K562 (cell line): ENCODE measurements around the gene ALOX5. TPM values are rescaled to one million over a fixed set of nuclear protein-coding genes. Genes with fewer than 3 reads are reported as not detected.

ENCODE experiments used
- BCL6 ChIP-seq: fragments of 250-450 bp; sonication (Bioruptor Pico); IDR thresholded peaks from 2 replicates; pipeline ENCODE4 v1.4.0; 2020
- BMI1 ChIP-seq: fragments of 150-350 bp; IDR thresholded peaks from 2 replicates; pipeline ENCODE4 v1.6.1; 2014; ENCODE audit warnings: low read length
- CHCHD3 ChIP-seq: fragments of 250-450 bp; sonication (Bioruptor Pico); IDR thresholded peaks from 2 replicates; pipeline ENCODE4 v2.1.2; 2022; ENCODE audit warnings: mild to moderate bottlenecking
- EGR1 ChIP-seq: fragments of 450-650 bp; conservative IDR thresholded peaks from 2 replicates; pipeline ENCODE4 v1.6.1; 2017; ENCODE audit warnings: mild to moderate bottlenecking
- ETV5 ChIP-seq: sonication (generic); formaldehyde crosslinking; IDR thresholded peaks from 2 replicates; pipeline ENCODE4 v1.4.0; 2020; ENCODE audit warnings: low read depth, mild to moderate bottlenecking, missing genetic modification reagents
- HNRNPLL ChIP-seq: fragments of 200-400 bp; formaldehyde crosslinking; IDR thresholded peaks from 2 replicates; pipeline ENCODE4 v1.6.1; 2017; ENCODE audit warnings: low read length, low read depth, mild to moderate bottlenecking; ENCODE audit not compliant: poor library complexity, severe bottlenecking
- JUNB ChIP-seq: fragments of 450-650 bp; formaldehyde crosslinking; conservative IDR thresholded peaks from 2 replicates; pipeline ENCODE4 v1.4.0; 2020; ENCODE audit warnings: mild to moderate bottlenecking
- KHSRP ChIP-seq: fragments of 450-650 bp; IDR thresholded peaks from 2 replicates; pipeline ENCODE4 v1.6.1; 2017
- KLF13 ChIP-seq: fragments of 450-650 bp; IDR thresholded peaks from 2 replicates; pipeline ENCODE4 v1.6.1; 2016; ENCODE audit warnings: missing genetic modification characterization, low read depth, mild to moderate bottlenecking, missing compliant biosample characterization, moderate library complexity, borderline replicate concordance
- MCM2 ChIP-seq: fragments of 450-650 bp; IDR thresholded peaks from 2 replicates; pipeline ENCODE4 v1.6.1; 2017; ENCODE audit warnings: low read depth, mild to moderate bottlenecking
- MED1 ChIP-seq: sonication (generic); formaldehyde crosslinking; IDR thresholded peaks from 2 replicates; pipeline ENCODE4 v1.8.1; 2023; ENCODE audit warnings: missing genetic modification reagents, borderline replicate concordance
- MIER1 ChIP-seq: fragments of 450-650 bp; IDR thresholded peaks from 2 replicates; pipeline ENCODE4 v1.6.1; 2016; ENCODE audit warnings: antibody characterized with exemption, mild to moderate bottlenecking, low read depth
- NCOA6 ChIP-seq: fragments of 450-650 bp; IDR thresholded peaks from 2 replicates; pipeline ENCODE4 v1.6.1; 2017; ENCODE audit warnings: mild to moderate bottlenecking
- NFYB ChIP-seq: IDR thresholded peaks from 2 replicates; pipeline ENCODE4 v1.6.1; 2011; ENCODE audit warnings: mild to moderate bottlenecking, moderate library complexity; ENCODE audit not compliant: insufficient read length; ENCODE audit errors: extremely low read depth
- POLR2A ChIP-seq: fragments of 450-650 bp; conservative IDR thresholded peaks from 2 replicates; pipeline ENCODE4 v1.6.1; 2016
- STAT5B ChIP-seq: fragments of 250-450 bp; sonication (Bioruptor Pico); IDR thresholded peaks from 2 replicates; pipeline ENCODE4 v1.8.0; 2021; ENCODE audit warnings: mild to moderate bottlenecking, inconsistent platforms
- TFAM ChIP-seq: fragments of 250-450 bp; sonication (Bioruptor Pico); conservative IDR thresholded peaks from 2 replicates; pipeline ENCODE4 v1.5.0; 2021; ENCODE audit warnings: mild to moderate bottlenecking, moderate library complexity
- ZBTB33 ChIP-seq: sonication (generic); formaldehyde crosslinking; IDR thresholded peaks from 2 replicates; pipeline ENCODE4 v1.8.1; 2023; ENCODE audit warnings: mild to moderate bottlenecking, missing genetic modification reagents
- ZBTB34 ChIP-seq: fragments of 250-450 bp; sonication (Bioruptor Pico); IDR thresholded peaks from 2 replicates; pipeline ENCODE4 v1.8.0; 2021; ENCODE audit warnings: mild to moderate bottlenecking, moderate library complexity
- ZNF146 ChIP-seq: IDR thresholded peaks from one replicate; pipeline ENCODE4 v1.6.1; 2018; ENCODE audit warnings: missing compliant biosample characterization; ENCODE audit not compliant: unreplicated experiment
- ZNF699 ChIP-seq: fragments of 250-450 bp; sonication (Bioruptor Pico); IDR thresholded peaks from 2 replicates; pipeline ENCODE4 v1.8.0; 2021; ENCODE audit warnings: mild to moderate bottlenecking, moderate library complexity; ENCODE audit not compliant: insufficient replicate concordance
- ZZZ3 ChIP-seq: fragments of 450-650 bp; IDR thresholded peaks from 2 replicates; pipeline ENCODE4 v1.6.1; 2016; ENCODE audit warnings: antibody characterized with exemption, mild to moderate bottlenecking, moderate library complexity
- polyA plus RNA-seq, 8 experiments: library from polyadenylated mRNA; depleted of rRNA in 4 of 8; stranded (reverse) in 5 of 8; unstranded in 3 of 8; fragments of >200 nt; fragmentation: Nextera tagmentation in 2 of 8; fragmentation: Illumina TruSeq in 1 of 8; extraction: Ambion mirVana in 2 of 8; extraction: Trizol in 1 of 8; gene quantifications; 2 replicates each; pipeline versions ENCODE4 v1.2.1 to v1.2.3, GENCODE V29; 2011 to 2014; ENCODE audit warnings: inconsistent platforms in 1 of 8, missing spikeins in 1 of 8
- total RNA-seq, 7 experiments: library from RNA; depleted of rRNA in 6 of 7; stranded (reverse); fragments of >200 nt in 6 of 7; fragmentation: Illumina TruSeq in 2 of 7; extraction: Trizol in 2 of 7; gene quantifications; 2 replicates each; pipeline versions ENCODE4 v1.2.1 to v1.2.3, GENCODE V29; 2011 to 2021; ENCODE audit warnings: low replicate concordance in 1 of 7
- TF ChIP-seq, protein P1 (sequence below): fragments of 450-650 bp; IDR thresholded peaks from 2 replicates; pipeline ENCODE4 v1.6.1; 2018; ENCODE audit not compliant: partially characterized antibody

ALOX5 gene
- total and polyA plus RNA-seq, 9 of the 15 experiments (the other 6 are each of a cell fraction or from before 2014, with no cell fraction given): 0.10 to 2.4 (median 1.4) TPM

GRCh38 chr10:45470098-45471012, 96.3 kb downstream of the ALOX5 start (continued):
- TF ChIP-seq STAT5B: no peak
- no peak for TF ChIP-seq NFYB
- TF ChIP-seq, protein P1, sequence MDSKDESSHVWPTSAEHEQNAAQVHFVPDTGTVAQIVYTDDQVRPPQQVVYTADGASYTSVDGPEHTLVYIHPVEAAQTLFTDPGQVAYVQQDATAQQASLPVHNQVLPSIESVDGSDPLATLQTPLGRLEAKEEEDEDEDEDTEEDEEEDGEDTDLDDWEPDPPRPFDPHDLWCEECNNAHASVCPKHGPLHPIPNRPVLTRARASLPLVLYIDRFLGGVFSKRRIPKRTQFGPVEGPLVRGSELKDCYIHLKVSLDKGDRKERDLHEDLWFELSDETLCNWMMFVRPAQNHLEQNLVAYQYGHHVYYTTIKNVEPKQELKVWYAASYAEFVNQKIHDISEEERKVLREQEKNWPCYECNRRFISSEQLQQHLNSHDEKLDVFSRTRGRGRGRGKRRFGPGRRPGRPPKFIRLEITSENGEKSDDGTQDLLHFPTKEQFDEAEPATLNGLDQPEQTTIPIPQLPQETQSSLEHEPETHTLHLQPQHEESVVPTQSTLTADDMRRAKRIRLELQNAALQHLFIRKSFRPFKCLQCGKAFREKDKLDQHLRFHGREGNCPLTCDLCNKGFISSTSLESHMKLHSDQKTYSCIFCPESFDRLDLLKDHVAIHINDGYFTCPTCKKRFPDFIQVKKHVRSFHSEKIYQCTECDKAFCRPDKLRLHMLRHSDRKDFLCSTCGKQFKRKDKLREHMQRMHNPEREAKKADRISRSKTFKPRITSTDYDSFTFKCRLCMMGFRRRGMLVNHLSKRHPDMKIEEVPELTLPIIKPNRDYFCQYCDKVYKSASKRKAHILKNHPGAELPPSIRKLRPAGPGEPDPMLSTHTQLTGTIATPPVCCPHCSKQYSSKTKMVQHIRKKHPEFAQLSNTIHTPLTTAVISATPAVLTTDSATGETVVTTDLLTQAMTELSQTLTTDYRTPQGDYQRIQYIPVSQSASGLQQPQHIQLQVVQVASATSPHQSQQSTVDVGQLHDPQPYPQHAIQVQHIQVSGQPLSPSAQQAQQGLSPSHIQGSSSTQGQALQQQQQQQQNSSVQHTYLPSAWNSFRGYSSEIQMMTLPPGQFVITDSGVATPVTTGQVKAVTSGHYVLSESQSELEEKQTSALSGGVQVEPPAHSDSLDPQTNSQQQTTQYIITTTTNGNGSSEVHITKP: peak; percentile 45
- no peak for TF ChIP-seq CHCHD3 (CRISPR knock-in tag)
- TF ChIP-seq MED1: no peak
- peak; percentile 62; the same call in 1 of the 2 replicates for TF ChIP-seq ETV5 (CRISPR knock-in tag)
- TF ChIP-seq ZNF146 (CRISPR knock-in tag): no peak
- TF ChIP-seq BCL6 (CRISPR knock-in tag): no peak; the same call in 1 of the 2 replicates
- no peak for TF ChIP-seq ZBTB33
- no peak for TF ChIP-seq JUNB (CRISPR knock-in tag)
- TF ChIP-seq HNRNPLL: no peak
- TF ChIP-seq BMI1: no peak
- TF ChIP-seq ZZZ3: no peak
- peak; percentile 86 for TF ChIP-seq EGR1
- TF ChIP-seq MCM2: no peak
- peak; percentile 74 for TF ChIP-seq NCOA6
- no peak; the same call in 1 of the 2 replicates for TF ChIP-seq MIER1
- TF ChIP-seq ZNF699: no peak
- no peak for TF ChIP-seq TFAM (CRISPR knock-in tag)
- no peak; the same call in none of the 2 replicates for TF ChIP-seq KLF13 (tag)
- peak; percentile 94 for TF ChIP-seq KHSRP
- TF ChIP-seq POLR2A: peak; percentile 60
- no peak for TF ChIP-seq ZBTB34
